K562 (cell line): ENCODE results near the gene ATL2. TPM values are rescaled to one million over a fixed set of nuclear protein-coding genes. Genes with fewer than 3 reads are reported as not detected.

Experiments
- ATAC-seq: fragments of 200-7000 bp; cut with Tn5 transposase; 3 replicates; pipeline ENCODE4 v1.9.1; 2020; ENCODE audit warnings: moderate library complexity
- BruUV-seq: library from RNA; stranded (reverse); fragments of 400-500 nt; replicated peaks from 2 replicates; lab custom pipeline; 2021; lab: Mats Ljungman, UMichigan
- CTCF ChIA-PET: fragments of 300-600 bp; formaldehyde crosslinking; extraction: SDS; loops from one replicate; lab custom pipeline; 2021; ENCODE audit warnings: low intra/inter-chr PET ratio; lab: Yijun Ruan, JAX
- POLR2A ChIA-PET: fragments of 300-600, 350-650 bp; sonication (Branson Sonifier 250); formaldehyde crosslinking; extraction: SDS; loops from one replicate; lab custom pipeline; 2021; ENCODE audit warnings: antibody characterized with exemption, inconsistent platforms; lab: Yijun Ruan, JAX
- DNase-seq, 4 experiments: peaks; one replicate each; pipeline versions ENCODE4 v3.0.0 to v3.0.0-alpha.2; 2011 to 2018; ENCODE audit warnings: low spot score in 3 of 4, mixed read lengths in 3 of 4; ENCODE audit errors: extremely low read depth in 1 of 4
- FAIRE-seq: peaks from 2 replicates; lab custom pipeline; 2011; peaks lifted over from hg19 to GRCh38; lab: Jason Lieb, UNC
- H2AFZ ChIP-seq: 2 replicates; pipeline ENCODE4 v1.6.0; 2011; ENCODE audit warnings: low read depth, low read length, control low read depth, inconsistent platforms
- H3K27ac ChIP-seq: fragments of 200-600 bp; 3 replicates; pipeline ENCODE4 v1.8.0; 2011; ENCODE audit warnings: low read depth, mild to moderate bottlenecking, control low read depth, inconsistent platforms, low read length, moderate library complexity, mixed read lengths; ENCODE audit errors: extremely low read depth
- H3K27me3 ChIP-seq, 2 experiments: fragments of 300-600 bp in 1 of 2; 2 replicates in 1 of 2; 3 replicates in 1 of 2; pipeline versions ENCODE4 v1.6.0 to v1.8.0; 2011; ENCODE audit warnings: inconsistent platforms in 2 of 2, low read length in 2 of 2, mild to moderate bottlenecking in 1 of 2, mixed read lengths in 1 of 2, moderate library complexity in 1 of 2; ENCODE audit not compliant: control insufficient read depth in 2 of 2, insufficient read depth in 2 of 2
- H3K36me3 ChIP-seq: fragments of 300-600 bp; 3 replicates; pipeline ENCODE4 v1.8.0; 2011; ENCODE audit warnings: mild to moderate bottlenecking, low read length, inconsistent platforms; ENCODE audit not compliant: control insufficient read depth, insufficient read depth
- H3K4me1 ChIP-seq, 2 experiments: fragments of 200-600 bp in 1 of 2; replicated peaks in 1 of 2; 2 replicates in 1 of 2; 3 replicates in 1 of 2; pipeline versions ENCODE4 v1.5.1 to v1.8.0; 2011; ENCODE audit warnings: inconsistent platforms in 2 of 2, low read length in 2 of 2, mild to moderate bottlenecking in 1 of 2, mixed read lengths in 1 of 2, moderate library complexity in 1 of 2; ENCODE audit not compliant: control insufficient read depth in 2 of 2, insufficient read depth in 2 of 2
- H3K4me2 ChIP-seq: 2 replicates; pipeline ENCODE4 v1.6.1; 2011; ENCODE audit warnings: low read length, control low read depth, inconsistent platforms, mixed read lengths; ENCODE audit not compliant: insufficient read depth
- H3K4me3 ChIP-seq: fragments of 200-600 bp; sonication (generic), shearing (Covaris generic); 2 replicates; pipeline ENCODE4 v1.5.1; 2016; ENCODE audit warnings: control low read depth, inconsistent platforms
- H3K79me2 ChIP-seq: fragments of 200-600 bp; 3 replicates; pipeline ENCODE4 v1.8.0; 2011; ENCODE audit warnings: low read length, inconsistent platforms; ENCODE audit not compliant: control insufficient read depth, insufficient read depth
- H3K9ac ChIP-seq, 2 experiments: 2 replicates each; pipeline versions ENCODE4 v1.6.0 to v1.6.1; 2011; ENCODE audit warnings: low read depth in 2 of 2, low read length in 2 of 2, control low read depth in 1 of 2, inconsistent platforms in 1 of 2, mild to moderate bottlenecking in 1 of 2, mixed read lengths in 1 of 2; ENCODE audit not compliant: insufficient read depth in 1 of 2
- H3K9me1 ChIP-seq: one replicate; pipeline ENCODE4 v1.6.0; 2011; ENCODE audit warnings: inconsistent platforms, mild to moderate bottlenecking, low read length, moderate library complexity; ENCODE audit not compliant: control insufficient read depth, insufficient read depth
- H3K9me3 ChIP-seq: replicated peaks from 2 replicates; pipeline ENCODE4 v1.5.1; 2011; ENCODE audit warnings: low read depth, low read length, inconsistent platforms; ENCODE audit not compliant: control insufficient read depth, insufficient read depth
- H4K20me1 ChIP-seq: replicated peaks from 2 replicates; pipeline ENCODE4 v1.6.1; 2011; ENCODE audit warnings: low read length, inconsistent platforms, mixed read lengths; ENCODE audit not compliant: control insufficient read depth, insufficient read depth
- ELF4 ChIP-seq: fragments of 450-650 bp; formaldehyde crosslinking; IDR thresholded peaks from 2 replicates; pipeline ENCODE4 v1.4.0; 2022; ENCODE audit warnings: missing genetic modification characterization
- FOXJ2 ChIP-seq: fragments of 200-800 bp; sonication (Bioruptor generic); IDR thresholded peaks from 2 replicates; pipeline ENCODE4 v1.6.1; 2016; ENCODE audit warnings: missing genetic modification characterization, missing compliant biosample characterization
- GABPA ChIP-seq: fragments of 200-800 bp; sonication (Bioruptor generic); conservative IDR thresholded peaks from 2 replicates; pipeline ENCODE4 v1.6.1; 2016; ENCODE audit warnings: low read depth, missing genetic modification characterization, missing compliant biosample characterization
- MAFK ChIP-seq: IDR thresholded peaks from 2 replicates; pipeline ENCODE4 v1.6.1; 2011; ENCODE audit warnings: low read length, improper control_type of control experiment
- PRMT5 ChIP-seq: sonication (generic); formaldehyde crosslinking; IDR thresholded peaks from 2 replicates; pipeline ENCODE4 v1.5.0; 2020; ENCODE audit warnings: missing genetic modification reagents
- ZFPM2 ChIP-seq: fragments of 250-450 bp; sonication (Bioruptor Pico); IDR thresholded peaks from 2 replicates; pipeline ENCODE4 v1.5.1; 2022; ENCODE audit warnings: mild to moderate bottlenecking
- WGBS: fragments of 100-300 bp; shearing (Covaris generic); methylation state at CpG from one replicate; pipeline ENCODE4 v1.1.6; 2016; ENCODE audit warnings: low coverage, mixed read lengths; ENCODE audit not compliant: insufficient coverage; ENCODE audit errors: missing lambda C conversion rate; 5-methylcytosine and 5-hydroxymethylcytosine counted together
- in situ Hi-C: fragments of 300-500 bp; cut with MboI; formaldehyde crosslinking; loops from 4 replicates; pipeline ENCODE4 v1.15.0; 2018; ENCODE audit warnings: inconsistent platforms, mixed read lengths
- intact Hi-C: fragments of 100-400 bp; cut with micrococcal nuclease; formaldehyde crosslinking; loops from 2 replicates; pipeline ENCODE4 v1.14.2; 2022
- polyA plus RNA-seq, 8 experiments: library from polyadenylated mRNA; depleted of rRNA in 4 of 8; stranded (reverse) in 5 of 8; unstranded in 3 of 8; fragments of >200 nt; fragmentation: Nextera tagmentation in 2 of 8; fragmentation: Illumina TruSeq in 1 of 8; extraction: Ambion mirVana in 2 of 8; extraction: Trizol in 1 of 8; gene quantifications; 2 replicates each; pipeline versions ENCODE4 v1.2.1 to v1.2.3, GENCODE V29; 2011 to 2014; ENCODE audit warnings: inconsistent platforms in 1 of 8, missing spikeins in 1 of 8
- total RNA-seq, 7 experiments: library from RNA; depleted of rRNA in 6 of 7; stranded (reverse); fragments of >200 nt in 6 of 7; fragmentation: Illumina TruSeq in 2 of 7; extraction: Trizol in 2 of 7; gene quantifications; 2 replicates each; pipeline versions ENCODE4 v1.2.1 to v1.2.3, GENCODE V29; 2011 to 2021; ENCODE audit warnings: low replicate concordance in 1 of 7
- TF ChIP-seq, protein P1 (sequence below): fragments of 200-600 bp; sonication (generic); IDR thresholded peaks from one replicate; pipeline ENCODE4 v1.6.1; 2012; ENCODE audit warnings: mild to moderate bottlenecking, low read depth, low read length, inconsistent platforms
- TF ChIP-seq, protein P2 (sequence below): sonication (generic); formaldehyde crosslinking; IDR thresholded peaks from 2 replicates; pipeline ENCODE4 v1.8.1; 2023; ENCODE audit warnings: mild to moderate bottlenecking, missing genetic modification reagents

ATL2 gene
- total and polyA plus RNA-seq, 9 of the 15 experiments (the other 6 are each of a cell fraction or from before 2014, with no cell fraction given), result 12.0 to 80.8 (median 70.2) TPM

DNA sequence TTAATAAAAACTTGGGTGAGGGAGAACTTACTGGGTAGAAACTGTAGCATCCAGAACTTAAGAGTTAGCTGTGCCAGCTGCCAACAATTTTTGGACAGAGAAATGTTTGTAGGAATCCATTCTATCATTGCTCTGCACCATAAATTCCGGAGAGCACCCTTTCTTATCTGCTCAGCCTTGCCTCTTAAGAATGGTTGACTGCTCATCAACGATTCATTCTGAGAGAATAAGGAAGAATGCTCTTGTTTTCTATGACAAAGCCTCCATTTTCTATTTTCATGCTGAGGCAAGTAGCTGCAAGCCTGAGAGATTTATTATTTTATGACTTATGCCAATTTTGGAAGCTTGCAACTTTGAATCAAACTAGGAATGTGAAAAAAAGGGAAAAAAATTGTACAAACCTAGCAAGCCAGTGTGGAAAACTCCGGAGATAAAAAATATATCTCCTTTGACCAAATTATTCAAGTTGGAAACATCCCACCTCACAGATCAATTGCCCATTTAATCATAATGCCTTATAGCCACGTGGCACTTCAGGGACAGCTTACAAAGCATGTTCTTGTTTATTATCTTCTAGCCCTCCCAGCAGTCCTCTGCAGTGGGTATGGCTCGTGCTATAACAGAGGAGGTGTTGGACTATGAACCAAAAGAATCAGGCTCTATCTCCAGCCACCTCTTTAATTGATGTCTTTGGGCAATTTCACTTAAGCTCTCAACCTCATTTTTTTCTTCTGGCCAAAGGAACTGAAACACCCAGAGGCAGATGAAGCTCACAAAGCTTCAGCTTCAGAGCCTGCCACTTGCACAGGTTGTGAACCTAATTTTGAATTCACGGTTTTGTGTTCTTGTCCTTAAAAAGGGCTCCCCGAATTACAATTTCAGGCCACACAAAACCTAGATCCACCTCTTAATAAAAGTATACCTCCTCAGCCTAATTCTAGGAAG is 40.9 kb upstream of the ATL2 start:
- Histone ChIP-seq H3K9me3 (no peaks in the 10 kb centered on the region), H4K20me1 (no peaks in the 10 kb centered on the region), H3K9ac (no peak overlapping the region), H3K36me3 (no peaks in the 10 kb centered on the region), H3K79me2 (no peaks in the 10 kb centered on the region), H3K4me3 (no peak overlapping the region), H3K4me1 (peaks cover 0 to 5% of the 10 kb centered on the region in 2 experiments; a peak in 1 of 5 replicates), H3K4me2 (no peak overlapping the region), H2AFZ (0 out of 2 replicates have a peak overlapping the region, but pooled peaks have one; percentile 2), H3K27me3 (0 out of 5 replicates have a peak, but pooled peaks cover 0 to 4% of the 10 kb centered on the region in 2 experiments), H3K27ac (no peak overlapping the region), H3K9me1 (no peaks in the 10 kb centered on the region)
- ATAC-seq (no peak), DNase-seq (no peak), FAIRE-seq (no peak)
- ChIA-PET POLR2A (interaction anchor here (0.9 to 1.0 kb wide), 2 partner anchors 13 to 17 kb away, joined by 3 read pairs; no protein-coding TSS in a partner anchor), CTCF (no interaction called here)
- WGBS, result 10% methylated on average over 7 of the region's 7 CpGs
- no TSS peak for BruUV-seq
- in situ Hi-C loops, result no loop called here
- intact Hi-C loops, result no loop called here
- TF ChIP-seq PRMT5 (CRISPR knock-in tag) (no peak), FOXJ2 (no peak), ELF4 (CRISPR knock-in tag) (no peak), GABPA (tag) (no peak), ZFPM2 (CRISPR knock-in tag) (no peak), MAFK (no peak)
- TF ChIP-seq, protein P1, sequence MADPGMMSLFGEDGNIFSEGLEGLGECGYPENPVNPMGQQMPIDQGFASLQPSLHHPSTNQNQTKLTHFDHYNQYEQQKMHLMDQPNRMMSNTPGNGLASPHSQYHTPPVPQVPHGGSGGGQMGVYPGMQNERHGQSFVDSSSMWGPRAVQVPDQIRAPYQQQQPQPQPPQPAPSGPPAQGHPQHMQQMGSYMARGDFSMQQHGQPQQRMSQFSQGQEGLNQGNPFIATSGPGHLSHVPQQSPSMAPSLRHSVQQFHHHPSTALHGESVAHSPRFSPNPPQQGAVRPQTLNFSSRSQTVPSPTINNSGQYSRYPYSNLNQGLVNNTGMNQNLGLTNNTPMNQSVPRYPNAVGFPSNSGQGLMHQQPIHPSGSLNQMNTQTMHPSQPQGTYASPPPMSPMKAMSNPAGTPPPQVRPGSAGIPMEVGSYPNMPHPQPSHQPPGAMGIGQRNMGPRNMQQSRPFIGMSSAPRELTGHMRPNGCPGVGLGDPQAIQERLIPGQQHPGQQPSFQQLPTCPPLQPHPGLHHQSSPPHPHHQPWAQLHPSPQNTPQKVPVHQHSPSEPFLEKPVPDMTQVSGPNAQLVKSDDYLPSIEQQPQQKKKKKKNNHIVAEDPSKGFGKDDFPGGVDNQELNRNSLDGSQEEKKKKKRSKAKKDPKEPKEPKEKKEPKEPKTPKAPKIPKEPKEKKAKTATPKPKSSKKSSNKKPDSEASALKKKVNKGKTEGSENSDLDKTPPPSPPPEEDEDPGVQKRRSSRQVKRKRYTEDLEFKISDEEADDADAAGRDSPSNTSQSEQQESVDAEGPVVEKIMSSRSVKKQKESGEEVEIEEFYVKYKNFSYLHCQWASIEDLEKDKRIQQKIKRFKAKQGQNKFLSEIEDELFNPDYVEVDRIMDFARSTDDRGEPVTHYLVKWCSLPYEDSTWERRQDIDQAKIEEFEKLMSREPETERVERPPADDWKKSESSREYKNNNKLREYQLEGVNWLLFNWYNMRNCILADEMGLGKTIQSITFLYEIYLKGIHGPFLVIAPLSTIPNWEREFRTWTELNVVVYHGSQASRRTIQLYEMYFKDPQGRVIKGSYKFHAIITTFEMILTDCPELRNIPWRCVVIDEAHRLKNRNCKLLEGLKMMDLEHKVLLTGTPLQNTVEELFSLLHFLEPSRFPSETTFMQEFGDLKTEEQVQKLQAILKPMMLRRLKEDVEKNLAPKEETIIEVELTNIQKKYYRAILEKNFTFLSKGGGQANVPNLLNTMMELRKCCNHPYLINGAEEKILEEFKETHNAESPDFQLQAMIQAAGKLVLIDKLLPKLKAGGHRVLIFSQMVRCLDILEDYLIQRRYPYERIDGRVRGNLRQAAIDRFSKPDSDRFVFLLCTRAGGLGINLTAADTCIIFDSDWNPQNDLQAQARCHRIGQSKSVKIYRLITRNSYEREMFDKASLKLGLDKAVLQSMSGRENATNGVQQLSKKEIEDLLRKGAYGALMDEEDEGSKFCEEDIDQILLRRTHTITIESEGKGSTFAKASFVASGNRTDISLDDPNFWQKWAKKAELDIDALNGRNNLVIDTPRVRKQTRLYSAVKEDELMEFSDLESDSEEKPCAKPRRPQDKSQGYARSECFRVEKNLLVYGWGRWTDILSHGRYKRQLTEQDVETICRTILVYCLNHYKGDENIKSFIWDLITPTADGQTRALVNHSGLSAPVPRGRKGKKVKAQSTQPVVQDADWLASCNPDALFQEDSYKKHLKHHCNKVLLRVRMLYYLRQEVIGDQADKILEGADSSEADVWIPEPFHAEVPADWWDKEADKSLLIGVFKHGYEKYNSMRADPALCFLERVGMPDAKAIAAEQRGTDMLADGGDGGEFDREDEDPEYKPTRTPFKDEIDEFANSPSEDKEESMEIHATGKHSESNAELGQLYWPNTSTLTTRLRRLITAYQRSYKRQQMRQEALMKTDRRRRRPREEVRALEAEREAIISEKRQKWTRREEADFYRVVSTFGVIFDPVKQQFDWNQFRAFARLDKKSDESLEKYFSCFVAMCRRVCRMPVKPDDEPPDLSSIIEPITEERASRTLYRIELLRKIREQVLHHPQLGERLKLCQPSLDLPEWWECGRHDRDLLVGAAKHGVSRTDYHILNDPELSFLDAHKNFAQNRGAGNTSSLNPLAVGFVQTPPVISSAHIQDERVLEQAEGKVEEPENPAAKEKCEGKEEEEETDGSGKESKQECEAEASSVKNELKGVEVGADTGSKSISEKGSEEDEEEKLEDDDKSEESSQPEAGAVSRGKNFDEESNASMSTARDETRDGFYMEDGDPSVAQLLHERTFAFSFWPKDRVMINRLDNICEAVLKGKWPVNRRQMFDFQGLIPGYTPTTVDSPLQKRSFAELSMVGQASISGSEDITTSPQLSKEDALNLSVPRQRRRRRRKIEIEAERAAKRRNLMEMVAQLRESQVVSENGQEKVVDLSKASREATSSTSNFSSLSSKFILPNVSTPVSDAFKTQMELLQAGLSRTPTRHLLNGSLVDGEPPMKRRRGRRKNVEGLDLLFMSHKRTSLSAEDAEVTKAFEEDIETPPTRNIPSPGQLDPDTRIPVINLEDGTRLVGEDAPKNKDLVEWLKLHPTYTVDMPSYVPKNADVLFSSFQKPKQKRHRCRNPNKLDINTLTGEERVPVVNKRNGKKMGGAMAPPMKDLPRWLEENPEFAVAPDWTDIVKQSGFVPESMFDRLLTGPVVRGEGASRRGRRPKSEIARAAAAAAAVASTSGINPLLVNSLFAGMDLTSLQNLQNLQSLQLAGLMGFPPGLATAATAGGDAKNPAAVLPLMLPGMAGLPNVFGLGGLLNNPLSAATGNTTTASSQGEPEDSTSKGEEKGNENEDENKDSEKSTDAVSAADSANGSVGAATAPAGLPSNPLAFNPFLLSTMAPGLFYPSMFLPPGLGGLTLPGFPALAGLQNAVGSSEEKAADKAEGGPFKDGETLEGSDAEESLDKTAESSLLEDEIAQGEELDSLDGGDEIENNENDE, result no peak
- TF ChIP-seq, protein P2, sequence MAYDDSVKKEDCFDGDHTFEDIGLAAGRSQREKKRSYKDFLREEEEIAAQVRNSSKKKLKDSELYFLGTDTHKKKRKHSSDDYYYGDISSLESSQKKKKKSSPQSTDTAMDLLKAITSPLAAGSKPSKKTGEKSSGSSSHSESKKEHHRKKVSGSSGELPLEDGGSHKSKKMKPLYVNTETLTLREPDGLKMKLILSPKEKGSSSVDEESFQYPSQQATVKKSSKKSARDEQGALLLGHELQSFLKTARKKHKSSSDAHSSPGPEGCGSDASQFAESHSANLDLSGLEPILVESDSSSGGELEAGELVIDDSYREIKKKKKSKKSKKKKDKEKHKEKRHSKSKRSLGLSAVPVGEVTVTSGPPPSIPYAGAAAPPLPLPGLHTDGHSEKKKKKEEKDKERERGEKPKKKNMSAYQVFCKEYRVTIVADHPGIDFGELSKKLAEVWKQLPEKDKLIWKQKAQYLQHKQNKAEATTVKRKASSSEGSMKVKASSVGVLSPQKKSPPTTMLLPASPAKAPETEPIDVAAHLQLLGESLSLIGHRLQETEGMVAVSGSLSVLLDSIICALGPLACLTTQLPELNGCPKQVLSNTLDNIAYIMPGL (CRISPR knock-in tag), result no peak
